SK-N-SH (cell line): Measurements from ENCODE around the gene XG.

Experiments
- CHD2 ChIP-seq: fragments of 150-350 bp; IDR thresholded peaks from 2 replicates; pipeline ENCODE4 v1.6.1; 2018; ENCODE audit warnings: low read length; ENCODE audit not compliant: partially characterized antibody
- FOSL2 ChIP-seq: IDR thresholded peaks from 2 replicates; pipeline ENCODE4 v1.4.0; 2012; ENCODE audit warnings: low read depth, mild to moderate bottlenecking, moderate library complexity, borderline replicate concordance
- GABPA ChIP-seq: IDR thresholded peaks from 2 replicates; pipeline ENCODE4 v1.4.0; 2012; ENCODE audit warnings: low read depth, mild to moderate bottlenecking
- GATA2 ChIP-seq: sonication (generic); formaldehyde crosslinking; IDR thresholded peaks from 2 replicates; pipeline ENCODE4 v1.5.0; 2020; ENCODE audit warnings: mild to moderate bottlenecking, missing genetic modification reagents
- MXI1 ChIP-seq: IDR thresholded peaks from 2 replicates; pipeline ENCODE4 v1.6.1; 2012; ENCODE audit warnings: mild to moderate bottlenecking, low read depth, low read length, improper control_type of control experiment
- POLR2AphosphoS5 ChIP-seq: IDR thresholded peaks from 2 replicates; pipeline ENCODE4 v1.6.1; 2012; ENCODE audit warnings: low read depth, low read length
- RAD21 ChIP-seq: IDR thresholded peaks from 2 replicates; pipeline ENCODE4 v1.6.1; 2012; ENCODE audit warnings: mild to moderate bottlenecking, low read length
- RCOR1 ChIP-seq: fragments of 150-350 bp; IDR thresholded peaks from 2 replicates; pipeline ENCODE4 v1.6.1; 2017; ENCODE audit warnings: antibody characterized with exemption, low read length
- TAF1 ChIP-seq: IDR thresholded peaks from 2 replicates; pipeline ENCODE4 v1.6.1; 2012; ENCODE audit warnings: low read depth, mild to moderate bottlenecking, low read length, moderate library complexity, borderline replicate concordance
- TCF12 ChIP-seq: IDR thresholded peaks from 2 replicates; pipeline ENCODE4 v1.4.0; 2012
- TEAD4 ChIP-seq: IDR thresholded peaks from 2 replicates; pipeline ENCODE4 v1.4.0; 2012; ENCODE audit warnings: mild to moderate bottlenecking, borderline replicate concordance; ENCODE audit not compliant: insufficient read depth
- TF ChIP-seq, protein P1 (sequence below): fragments of 200-600 bp; sonication (generic); IDR thresholded peaks from 2 replicates; pipeline ENCODE4 v1.6.1; 2017; ENCODE audit warnings: antibody characterized with exemption, mild to moderate bottlenecking, moderate library complexity
- TF ChIP-seq, protein P2 (sequence below): IDR thresholded peaks from 2 replicates; pipeline ENCODE4 v1.6.1; 2012; ENCODE audit warnings: mild to moderate bottlenecking, low read depth, low read length, moderate library complexity
- TF ChIP-seq, protein P3 (sequence below): IDR thresholded peaks from 2 replicates; pipeline ENCODE4 v1.4.0; 2012; ENCODE audit warnings: low read depth, borderline replicate concordance

DNA sequence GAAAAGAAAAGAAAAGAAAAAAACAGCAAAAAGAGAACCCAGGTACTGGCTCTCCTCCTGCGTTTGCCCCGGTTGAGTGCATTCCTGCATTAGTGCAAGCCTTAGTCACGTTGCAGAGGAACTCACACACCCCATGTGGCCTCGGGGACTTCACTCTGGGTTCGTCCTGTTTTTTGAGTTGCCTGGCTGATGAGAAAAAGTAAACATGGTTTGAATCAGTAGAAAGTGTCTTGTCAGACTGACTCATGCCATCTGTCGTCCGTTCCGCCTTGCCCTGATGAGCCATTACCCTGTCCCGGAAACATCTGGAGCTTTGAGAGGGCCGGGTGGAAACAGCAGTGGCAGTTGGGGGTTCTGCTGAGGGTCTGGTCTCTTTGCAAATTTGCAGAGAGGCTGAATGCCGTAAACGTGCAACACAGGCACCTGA lies 44.5 kb upstream of the XG start:
- TF ChIP-seq GATA2 (no peak), POLR2AphosphoS5 (peak; percentile 44; the same call in 1 of the 2 replicates), MXI1 (peak; percentile 74), TCF12 (peak; percentile 95), GABPA (no peak), RAD21 (peak; percentile 28; the same call in 1 of the 2 replicates), RCOR1 (no peak; the same call in 1 of the 2 replicates), TAF1 (no peak), TEAD4 (no peak), CHD2 (no peak), FOSL2 (peak; percentile 56; the same call in 1 of the 2 replicates)
- TF ChIP-seq, protein P1, sequence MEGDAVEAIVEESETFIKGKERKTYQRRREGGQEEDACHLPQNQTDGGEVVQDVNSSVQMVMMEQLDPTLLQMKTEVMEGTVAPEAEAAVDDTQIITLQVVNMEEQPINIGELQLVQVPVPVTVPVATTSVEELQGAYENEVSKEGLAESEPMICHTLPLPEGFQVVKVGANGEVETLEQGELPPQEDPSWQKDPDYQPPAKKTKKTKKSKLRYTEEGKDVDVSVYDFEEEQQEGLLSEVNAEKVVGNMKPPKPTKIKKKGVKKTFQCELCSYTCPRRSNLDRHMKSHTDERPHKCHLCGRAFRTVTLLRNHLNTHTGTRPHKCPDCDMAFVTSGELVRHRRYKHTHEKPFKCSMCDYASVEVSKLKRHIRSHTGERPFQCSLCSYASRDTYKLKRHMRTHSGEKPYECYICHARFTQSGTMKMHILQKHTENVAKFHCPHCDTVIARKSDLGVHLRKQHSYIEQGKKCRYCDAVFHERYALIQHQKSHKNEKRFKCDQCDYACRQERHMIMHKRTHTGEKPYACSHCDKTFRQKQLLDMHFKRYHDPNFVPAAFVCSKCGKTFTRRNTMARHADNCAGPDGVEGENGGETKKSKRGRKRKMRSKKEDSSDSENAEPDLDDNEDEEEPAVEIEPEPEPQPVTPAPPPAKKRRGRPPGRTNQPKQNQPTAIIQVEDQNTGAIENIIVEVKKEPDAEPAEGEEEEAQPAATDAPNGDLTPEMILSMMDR: no peak
- TF ChIP-seq, protein P2, sequence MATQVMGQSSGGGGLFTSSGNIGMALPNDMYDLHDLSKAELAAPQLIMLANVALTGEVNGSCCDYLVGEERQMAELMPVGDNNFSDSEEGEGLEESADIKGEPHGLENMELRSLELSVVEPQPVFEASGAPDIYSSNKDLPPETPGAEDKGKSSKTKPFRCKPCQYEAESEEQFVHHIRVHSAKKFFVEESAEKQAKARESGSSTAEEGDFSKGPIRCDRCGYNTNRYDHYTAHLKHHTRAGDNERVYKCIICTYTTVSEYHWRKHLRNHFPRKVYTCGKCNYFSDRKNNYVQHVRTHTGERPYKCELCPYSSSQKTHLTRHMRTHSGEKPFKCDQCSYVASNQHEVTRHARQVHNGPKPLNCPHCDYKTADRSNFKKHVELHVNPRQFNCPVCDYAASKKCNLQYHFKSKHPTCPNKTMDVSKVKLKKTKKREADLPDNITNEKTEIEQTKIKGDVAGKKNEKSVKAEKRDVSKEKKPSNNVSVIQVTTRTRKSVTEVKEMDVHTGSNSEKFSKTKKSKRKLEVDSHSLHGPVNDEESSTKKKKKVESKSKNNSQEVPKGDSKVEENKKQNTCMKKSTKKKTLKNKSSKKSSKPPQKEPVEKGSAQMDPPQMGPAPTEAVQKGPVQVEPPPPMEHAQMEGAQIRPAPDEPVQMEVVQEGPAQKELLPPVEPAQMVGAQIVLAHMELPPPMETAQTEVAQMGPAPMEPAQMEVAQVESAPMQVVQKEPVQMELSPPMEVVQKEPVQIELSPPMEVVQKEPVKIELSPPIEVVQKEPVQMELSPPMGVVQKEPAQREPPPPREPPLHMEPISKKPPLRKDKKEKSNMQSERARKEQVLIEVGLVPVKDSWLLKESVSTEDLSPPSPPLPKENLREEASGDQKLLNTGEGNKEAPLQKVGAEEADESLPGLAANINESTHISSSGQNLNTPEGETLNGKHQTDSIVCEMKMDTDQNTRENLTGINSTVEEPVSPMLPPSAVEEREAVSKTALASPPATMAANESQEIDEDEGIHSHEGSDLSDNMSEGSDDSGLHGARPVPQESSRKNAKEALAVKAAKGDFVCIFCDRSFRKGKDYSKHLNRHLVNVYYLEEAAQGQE: no peak
- TF ChIP-seq, protein P3, sequence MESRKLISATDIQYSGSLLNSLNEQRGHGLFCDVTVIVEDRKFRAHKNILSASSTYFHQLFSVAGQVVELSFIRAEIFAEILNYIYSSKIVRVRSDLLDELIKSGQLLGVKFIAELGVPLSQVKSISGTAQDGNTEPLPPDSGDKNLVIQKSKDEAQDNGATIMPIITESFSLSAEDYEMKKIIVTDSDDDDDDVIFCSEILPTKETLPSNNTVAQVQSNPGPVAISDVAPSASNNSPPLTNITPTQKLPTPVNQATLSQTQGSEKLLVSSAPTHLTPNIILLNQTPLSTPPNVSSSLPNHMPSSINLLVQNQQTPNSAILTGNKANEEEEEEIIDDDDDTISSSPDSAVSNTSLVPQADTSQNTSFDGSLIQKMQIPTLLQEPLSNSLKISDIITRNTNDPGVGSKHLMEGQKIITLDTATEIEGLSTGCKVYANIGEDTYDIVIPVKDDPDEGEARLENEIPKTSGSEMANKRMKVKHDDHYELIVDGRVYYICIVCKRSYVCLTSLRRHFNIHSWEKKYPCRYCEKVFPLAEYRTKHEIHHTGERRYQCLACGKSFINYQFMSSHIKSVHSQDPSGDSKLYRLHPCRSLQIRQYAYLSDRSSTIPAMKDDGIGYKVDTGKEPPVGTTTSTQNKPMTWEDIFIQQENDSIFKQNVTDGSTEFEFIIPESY: 0 out of 2 replicates have a peak, but pooled peaks have one; percentile 17
